ENCODE results near the gene RABEP1.

The RABEP1 gene

GRCh38 chr17:5254414-5254813 lies 27.7 kb upstream of the RABEP1 start:
- H3K27ac ChIP-seq (ENCODE audit: low read length): no peak overlapping the region
- no peaks in the 10 kb centered on the region for H3K27me3 ChIP-seq (ENCODE audit: low read depth, low read length)
- H3K36me3 ChIP-seq (replicated peaks; ENCODE audit: low read depth, low read length): no peaks in the 10 kb centered on the region
- no peak overlapping the region for H3K4me2 ChIP-seq (ENCODE audit: low read length)
- no peaks in the 10 kb centered on the region for H4K20me1 ChIP-seq (ENCODE audit: insufficient read depth, low read length)
- no peaks in the 10 kb centered on the region for H3K79me2 ChIP-seq (ENCODE audit: low read length)
- H3K4me3 ChIP-seq (ENCODE audit: low read length): no peak overlapping the region
- no peak overlapping the region for H3K9ac ChIP-seq (ENCODE audit: low read length)
- H3K4me1 ChIP-seq (ENCODE audit: low read length): no peaks in the 10 kb centered on the region
- H2AFZ ChIP-seq (ENCODE audit: low read depth, low read length): no peak overlapping the region
- H3K9me3 ChIP-seq (ENCODE audit: insufficient read depth, low read length): no peaks in the 10 kb centered on the region
- TF ChIP-seq EZH2phosphoT487 (IDR thresholded peaks at IDR 0.05; ENCODE audit: low read depth): no peak
- TF ChIP-seq CTCF (IDR thresholded peaks at IDR 0.05; ENCODE audit: low read depth, low read length): no peak

GRCh38 chr17:5254903-5255521 lies 27.1 kb upstream of the RABEP1 start:
- Histone ChIP-seq H3K27ac (ENCODE audit: low read length) (no peak overlapping the region), H3K9ac (ENCODE audit: low read length) (no peak overlapping the region)

GRCh38 chr17:5257124-5257523 lies 25.0 kb upstream of the RABEP1 start:
- Histone ChIP-seq H3K4me1 (ENCODE audit: low read length) (no peaks in the 10 kb centered on the region), H3K27me3 (ENCODE audit: low read depth, low read length) (no peaks in the 10 kb centered on the region), H4K20me1 (ENCODE audit: insufficient read depth, low read length) (no peaks in the 10 kb centered on the region), H3K36me3 (replicated peaks; ENCODE audit: low read depth, low read length) (no peaks in the 10 kb centered on the region), H2AFZ (ENCODE audit: low read depth, low read length) (no peak overlapping the region), H3K79me2 (ENCODE audit: low read length) (no peaks in the 10 kb centered on the region), H3K4me3 (ENCODE audit: low read length) (no peak overlapping the region), H3K27ac (ENCODE audit: low read length) (no peak overlapping the region), H3K9ac (ENCODE audit: low read length) (no peak overlapping the region), H3K9me3 (ENCODE audit: insufficient read depth, low read length) (no peaks in the 10 kb centered on the region), H3K4me2 (ENCODE audit: low read length) (no peak overlapping the region)
- TF ChIP-seq EZH2phosphoT487 (IDR thresholded peaks at IDR 0.05; ENCODE audit: low read depth) (no peak), CTCF (IDR thresholded peaks at IDR 0.05; ENCODE audit: low read depth, low read length) (no peak)

More at GRCh38 chr17:5254903-5255521, 27.1 kb upstream of the RABEP1 start:
- TF ChIP-seq CTCF (IDR thresholded peaks at IDR 0.05; ENCODE audit: low read depth, low read length) (no peak), EZH2phosphoT487 (IDR thresholded peaks at IDR 0.05; ENCODE audit: low read depth) (no peak)
- Histone ChIP-seq H3K36me3 (replicated peaks; ENCODE audit: low read depth, low read length) (no peaks in the 10 kb centered on the region), H3K27me3 (ENCODE audit: low read depth, low read length) (no peaks in the 10 kb centered on the region), H2AFZ (ENCODE audit: low read depth, low read length) (no peak overlapping the region), H3K4me2 (ENCODE audit: low read length) (no peak overlapping the region), H3K4me3 (ENCODE audit: low read length) (no peak overlapping the region), H3K4me1 (ENCODE audit: low read length) (no peaks in the 10 kb centered on the region), H4K20me1 (ENCODE audit: insufficient read depth, low read length) (no peaks in the 10 kb centered on the region), H3K79me2 (ENCODE audit: low read length) (no peaks in the 10 kb centered on the region), H3K9me3 (ENCODE audit: insufficient read depth, low read length) (no peaks in the 10 kb centered on the region)

DNA sequence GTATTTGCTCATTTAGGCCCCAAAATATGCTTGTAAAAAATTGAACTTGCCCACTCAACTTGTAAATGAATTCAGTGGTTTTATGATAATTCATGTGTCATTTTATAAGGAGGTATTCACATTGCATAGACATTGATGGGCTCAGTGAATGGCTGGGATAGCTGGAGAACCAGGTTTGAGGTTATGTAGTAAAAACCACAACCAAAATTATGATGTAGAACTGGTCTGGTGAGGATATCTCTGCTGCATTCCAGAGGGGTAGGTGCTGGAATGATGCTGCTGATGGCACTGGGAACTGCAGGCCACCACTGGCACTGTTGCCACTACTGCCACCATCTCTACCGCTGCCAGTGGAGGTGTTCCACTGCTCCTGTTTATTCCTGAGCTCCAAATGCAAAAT lies 21.5 kb upstream of the RABEP1 start:
- no peaks in the 10 kb centered on the region for H3K27me3 ChIP-seq (ENCODE audit: low read depth, low read length)
- H4K20me1 ChIP-seq (ENCODE audit: insufficient read depth, low read length): no peaks in the 10 kb centered on the region
- no peak overlapping the region for H3K4me2 ChIP-seq (ENCODE audit: low read length)
- no peaks in the 10 kb centered on the region for H3K9me3 ChIP-seq (ENCODE audit: insufficient read depth, low read length)
- no peaks in the 10 kb centered on the region for H3K79me2 ChIP-seq (ENCODE audit: low read length)
- no peaks in the 10 kb centered on the region for H3K4me1 ChIP-seq (ENCODE audit: low read length)
- no peaks in the 10 kb centered on the region for H3K36me3 ChIP-seq (replicated peaks; ENCODE audit: low read depth, low read length)
- no peak for TF ChIP-seq CTCF (IDR thresholded peaks at IDR 0.05; ENCODE audit: low read depth, low read length)
- no peak for TF ChIP-seq EZH2phosphoT487 (IDR thresholded peaks at IDR 0.05; ENCODE audit: low read depth)
- H3K27ac ChIP-seq (ENCODE audit: low read length): no peak overlapping the region
- H3K9ac ChIP-seq (ENCODE audit: low read length): no peak overlapping the region
- H3K4me3 ChIP-seq (ENCODE audit: low read length): no peak overlapping the region
- no peak overlapping the region for H2AFZ ChIP-seq (ENCODE audit: low read depth, low read length)

Measured in OCI-LY3 (cell line).